ENCODE measurements around the gene GATM. TPM values are rescaled to one million over a fixed set of nuclear protein-coding genes. Genes with fewer than 3 reads are reported as not detected.
A peak's percentile ranks its signal among the peaks of the same experiment; 100 is the strongest.

The GATM gene
- total RNA-seq, 2 donors from 2014 or later, result 1,064 to 1,447 TPM

DNA sequence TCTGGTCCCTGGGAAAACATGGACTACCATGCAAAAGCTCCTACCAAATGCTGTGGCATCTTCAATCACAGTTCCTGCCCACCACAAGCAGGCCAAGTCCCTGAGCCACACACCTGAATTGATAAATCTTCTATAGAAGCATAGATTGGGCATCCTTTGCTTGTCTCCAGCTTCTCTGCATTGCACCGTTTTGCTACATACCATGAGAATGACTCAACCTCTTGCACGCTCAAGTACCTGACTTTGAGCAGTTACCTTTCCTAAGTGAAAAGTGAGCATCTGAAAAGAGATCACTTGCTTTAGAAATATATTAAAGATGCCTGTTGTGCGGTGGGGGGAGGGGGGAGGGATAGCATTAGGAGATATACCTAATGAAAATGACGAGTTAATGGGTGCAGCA lies 31.3 kb downstream of the GATM start:
- 59 to 85% methylated on average over 4 of the region's 4 CpGs for whole genome bisulfite sequencing, 2 donors
- no peak for DNase-seq
- no peak for TF ChIP-seq POLR2A (IDR thresholded peaks at IDR 0.05)
- TF ChIP-seq, protein P1, sequence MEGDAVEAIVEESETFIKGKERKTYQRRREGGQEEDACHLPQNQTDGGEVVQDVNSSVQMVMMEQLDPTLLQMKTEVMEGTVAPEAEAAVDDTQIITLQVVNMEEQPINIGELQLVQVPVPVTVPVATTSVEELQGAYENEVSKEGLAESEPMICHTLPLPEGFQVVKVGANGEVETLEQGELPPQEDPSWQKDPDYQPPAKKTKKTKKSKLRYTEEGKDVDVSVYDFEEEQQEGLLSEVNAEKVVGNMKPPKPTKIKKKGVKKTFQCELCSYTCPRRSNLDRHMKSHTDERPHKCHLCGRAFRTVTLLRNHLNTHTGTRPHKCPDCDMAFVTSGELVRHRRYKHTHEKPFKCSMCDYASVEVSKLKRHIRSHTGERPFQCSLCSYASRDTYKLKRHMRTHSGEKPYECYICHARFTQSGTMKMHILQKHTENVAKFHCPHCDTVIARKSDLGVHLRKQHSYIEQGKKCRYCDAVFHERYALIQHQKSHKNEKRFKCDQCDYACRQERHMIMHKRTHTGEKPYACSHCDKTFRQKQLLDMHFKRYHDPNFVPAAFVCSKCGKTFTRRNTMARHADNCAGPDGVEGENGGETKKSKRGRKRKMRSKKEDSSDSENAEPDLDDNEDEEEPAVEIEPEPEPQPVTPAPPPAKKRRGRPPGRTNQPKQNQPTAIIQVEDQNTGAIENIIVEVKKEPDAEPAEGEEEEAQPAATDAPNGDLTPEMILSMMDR (IDR thresholded peaks at IDR 0.05), result no peak
- Histone ChIP-seq H3K9me3 (no peaks in the 10 kb centered on the region), H3K4me1 (peaks cover 55% of the 10 kb centered on the region), H3K27ac (peak overlapping the region in 2 of 4 donors; percentile 48 to 69), H3K27me3 (no peaks in the 10 kb centered on the region), H3K36me3 (replicated peaks in 1 of 2; ENCODE audit: insufficient read depth in 1 of 2, low read depth in 2 of 2) (no peaks in the 10 kb centered on the region), H3K4me3 (no peak overlapping the region)
- intact Hi-C loops (cut with DNase I), result no loop called here
- ATAC-seq, result no peak

DNA sequence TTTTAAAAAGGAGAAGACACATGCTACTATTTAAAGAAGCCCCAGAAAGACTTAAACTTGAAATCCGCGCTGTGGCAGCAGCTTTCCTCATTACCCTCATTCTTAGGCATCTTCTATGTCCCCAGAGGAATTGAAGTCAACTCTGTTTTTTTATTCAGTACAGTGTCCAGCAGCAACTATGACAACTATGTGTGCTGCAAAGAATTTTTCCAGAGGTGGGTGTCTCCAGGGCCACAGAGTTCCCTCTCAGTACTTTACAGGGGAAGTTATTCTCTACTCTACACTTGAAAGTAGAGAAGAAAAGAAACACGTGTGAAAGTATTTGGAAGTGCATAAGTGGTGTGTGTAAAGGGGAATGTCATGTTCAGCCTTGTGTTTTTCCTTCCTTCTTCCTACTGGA lies 32.0 kb downstream of the GATM start:
- H3K27me3 ChIP-seq, result no peaks in the 10 kb centered on the region
- no peak for ATAC-seq
- H3K9me3 ChIP-seq, result no peaks in the 10 kb centered on the region
- H3K36me3 ChIP-seq (replicated peaks in 1 of 2; ENCODE audit: insufficient read depth in 1 of 2, low read depth in 2 of 2), result no peaks in the 10 kb centered on the region
- H3K27ac ChIP-seq, result peak overlapping the region in 2 of 4 donors; percentile 48 to 69
- peaks cover 61% of the 10 kb centered on the region for H3K4me1 ChIP-seq
- WGBS, 2 donors, result 30 to 51% methylated on average over 3 of the region's 3 CpGs
- H3K4me3 ChIP-seq, result no peak overlapping the region
- no peak for TF ChIP-seq POLR2A (IDR thresholded peaks at IDR 0.05)
- TF ChIP-seq, protein P1 (IDR thresholded peaks at IDR 0.05), result no peak
- no peak for DNase-seq
- intact Hi-C loops (cut with DNase I), result no loop called here

DNA sequence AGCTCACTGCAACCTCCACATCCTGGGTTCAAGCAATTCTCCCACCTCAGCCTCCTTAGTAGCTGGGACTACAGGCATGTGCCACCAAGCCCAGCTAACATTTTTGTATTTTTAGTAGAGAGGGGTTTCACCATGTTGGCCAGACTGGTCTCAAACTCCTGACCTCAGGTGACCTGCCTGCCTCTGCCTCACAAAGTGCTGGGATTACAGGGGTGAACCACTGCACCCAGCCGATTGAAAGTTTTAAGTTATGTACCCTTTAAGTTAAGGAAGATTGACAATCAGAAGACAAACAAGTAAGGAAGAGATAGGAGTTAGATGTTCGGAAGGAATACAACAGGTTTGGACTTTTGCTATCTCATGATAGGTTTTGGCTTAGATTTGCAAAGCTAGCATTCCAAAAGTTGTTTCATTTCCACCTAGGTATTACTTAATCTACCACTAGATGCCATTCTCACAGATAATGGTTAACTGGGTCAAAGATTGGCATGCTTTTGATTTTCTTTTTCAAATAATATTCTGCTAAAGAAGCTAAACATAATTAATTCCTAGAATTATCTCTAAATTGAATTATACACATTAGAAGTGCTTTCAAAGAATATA lies 35.0 kb downstream of the GATM start:
- intact Hi-C loops (cut with DNase I), result no loop called here
- no peaks in the 10 kb centered on the region for H3K36me3 ChIP-seq (replicated peaks in 1 of 2; ENCODE audit: insufficient read depth in 1 of 2, low read depth in 2 of 2)
- H3K27ac ChIP-seq, result peak overlapping the region; percentile 52 to 74 (median 64)
- DNase-seq (no peak), ATAC-seq (no peak)
- H3K4me3 ChIP-seq, result no peak overlapping the region
- 17 to 19% methylated on average over 2 of the region's 2 CpGs for WGBS, 2 donors
- H3K4me1 ChIP-seq, result peaks cover 87% of the 10 kb centered on the region
- no peaks in the 10 kb centered on the region for H3K9me3 ChIP-seq
- TF ChIP-seq POLR2A (IDR thresholded peaks at IDR 0.05), result no peak
- TF ChIP-seq, protein P1 (IDR thresholded peaks at IDR 0.05), result no peak
- H3K27me3 ChIP-seq, result no peaks in the 10 kb centered on the region

DNA sequence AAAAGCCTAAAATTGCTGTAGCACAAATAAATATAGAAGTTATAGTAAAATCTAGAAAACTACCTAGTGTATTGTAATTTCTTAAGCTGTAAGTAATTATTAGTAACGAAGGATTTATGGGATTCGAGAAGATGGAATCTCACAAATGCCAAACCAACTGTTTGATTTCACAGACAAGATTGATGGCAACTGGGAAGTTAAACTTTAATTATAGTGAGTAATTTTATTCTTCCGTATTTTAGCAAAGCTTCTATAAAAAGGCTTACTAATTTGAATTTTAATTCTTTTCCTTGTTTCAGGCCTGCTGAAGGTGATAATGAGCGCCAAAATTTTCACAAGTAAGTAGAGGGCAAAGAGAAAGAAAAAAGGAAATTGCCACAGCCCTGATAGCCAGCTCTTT lies 36.6 kb downstream of the GATM start:
- no peaks in the 10 kb centered on the region for H3K36me3 ChIP-seq (replicated peaks in 1 of 2; ENCODE audit: insufficient read depth in 1 of 2, low read depth in 2 of 2)
- TF ChIP-seq POLR2A (IDR thresholded peaks at IDR 0.05), result no peak
- TF ChIP-seq, protein P1 (IDR thresholded peaks at IDR 0.05), result no peak
- ATAC-seq (no peak), DNase-seq (no peak)
- H3K27me3 ChIP-seq, result no peaks in the 10 kb centered on the region
- intact Hi-C loops (cut with DNase I), result no loop called here
- no peaks in the 10 kb centered on the region for H3K9me3 ChIP-seq
- WGBS, 2 donors, result 22 to 23% methylated on average over 4 of the region's 4 CpGs
- H3K27ac ChIP-seq, result peak overlapping the region in 3 of 4 donors; percentile 11 to 74 (median 23)
- peaks cover 87% of the 10 kb centered on the region for H3K4me1 ChIP-seq
- H3K4me3 ChIP-seq, result no peak overlapping the region

DNA sequence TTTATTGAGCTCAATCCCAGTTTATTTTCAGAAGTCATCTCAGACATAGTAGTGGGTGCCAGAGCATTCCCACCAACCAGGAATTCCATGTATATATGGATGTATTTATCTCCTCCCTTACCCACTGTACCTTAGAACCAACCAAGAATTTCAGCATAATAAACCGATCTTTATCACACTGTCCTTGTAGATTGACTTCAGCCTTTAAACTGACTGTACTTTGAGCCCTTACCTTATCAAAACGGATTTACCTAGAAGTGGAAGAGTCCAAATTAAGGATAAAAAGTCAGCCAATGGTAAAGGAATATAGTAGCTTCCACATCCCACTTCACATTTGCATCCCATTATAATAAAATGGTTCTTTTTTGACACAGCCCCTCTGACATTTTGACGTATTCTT lies 37.9 kb downstream of the GATM start:
- ATAC-seq (no peak), DNase-seq (no peak)
- Histone ChIP-seq H3K27me3 (no peaks in the 10 kb centered on the region), H3K4me3 (no peak overlapping the region), H3K9me3 (no peaks in the 10 kb centered on the region), H3K4me1 (peaks cover 86% of the 10 kb centered on the region), H3K36me3 (replicated peaks in 1 of 2; ENCODE audit: insufficient read depth in 1 of 2, low read depth in 2 of 2) (no peaks in the 10 kb centered on the region), H3K27ac (no peak overlapping the region)
- WGBS, 2 donors, result 62 to 63% methylated on average over 3 of the region's 3 CpGs
- TF ChIP-seq, protein P1 (IDR thresholded peaks at IDR 0.05), result no peak
- TF ChIP-seq POLR2A (IDR thresholded peaks at IDR 0.05), result no peak
- intact Hi-C loops (cut with DNase I), result no loop called here
